CD4-positive, alpha-beta T cell treated with Interleukin-17A for 1 hour (primary cell): ENCODE measurements around the gene C2orf92.

ENCODE experiments used
- DNase-seq: peaks from one replicate; pipeline ENCODE4 v3.0.0-alpha.2; 2020

The C2orf92 gene

DNA sequence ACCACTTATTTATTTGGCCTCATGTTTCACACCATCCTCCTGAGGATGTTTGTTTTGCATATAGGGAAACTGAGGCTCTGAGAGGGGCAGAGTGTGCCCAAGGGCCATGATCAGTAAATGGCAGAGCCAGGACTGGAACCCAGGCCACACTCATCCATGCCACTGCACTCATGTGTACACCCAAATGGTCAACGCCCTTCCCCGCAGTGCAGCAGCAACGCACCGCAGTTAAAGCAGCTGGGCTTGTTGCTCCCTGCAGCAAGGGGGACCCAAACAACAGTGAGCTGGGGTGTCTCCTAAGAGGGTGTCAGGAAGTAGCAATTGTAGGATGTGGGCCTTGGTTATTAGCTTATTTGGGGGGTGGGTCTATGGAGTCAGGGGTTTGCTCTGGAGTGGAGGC, 80.5 kb downstream of the C2orf92 start:
- no peak for DNase-seq

DNA sequence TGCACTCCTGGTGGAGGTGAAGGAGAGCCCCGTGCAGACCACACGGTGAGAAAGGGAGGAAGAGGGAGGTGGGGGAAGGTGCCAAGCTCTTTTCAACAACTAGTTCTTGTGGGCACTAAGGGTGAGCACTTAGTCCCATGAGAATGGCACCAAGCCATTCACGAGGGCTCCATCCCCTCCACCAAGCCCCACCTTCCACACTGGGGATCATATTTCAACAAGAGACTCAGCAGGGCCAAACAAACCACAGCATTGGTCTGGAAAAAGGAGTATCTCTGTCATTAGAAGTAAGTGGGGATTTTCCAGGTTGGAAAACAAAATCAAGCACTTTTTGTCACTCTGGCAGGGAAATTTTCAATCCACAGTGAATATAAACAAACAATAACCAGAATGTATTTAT, 82.2 kb downstream of the C2orf92 start:
- DNase-seq, result no peak
